HepG2 (cell line): ENCODE measurements around the gene DGCR6L. TPM values are rescaled to one million over a fixed set of nuclear protein-coding genes. Genes with fewer than 3 reads are reported as not detected.

Source experiments
- ATAC-seq: fragments of 200-7000 bp; cut with Tn5 transposase; 3 replicates; pipeline ENCODE4 v1.9.1; 2020; ENCODE audit warnings: mild to moderate bottlenecking, moderate library complexity
- BruUV-seq: library from RNA; stranded (reverse); fragments of 400-500 nt; replicated peaks from 2 replicates; lab custom pipeline; 2021; lab: Mats Ljungman, UMichigan
- CTCF ChIA-PET: fragments of 300-600 bp; formaldehyde crosslinking; extraction: SDS; loops from one replicate; lab custom pipeline; 2021; ENCODE audit warnings: low total read pairs, inconsistent platforms, low intra/inter-chr PET ratio; lab: Yijun Ruan, JAX
- POLR2A ChIA-PET: fragments of 350-600 bp; sonication (Branson Sonifier 250); formaldehyde crosslinking; loops from one replicate; lab custom pipeline; 2020; ENCODE audit warnings: antibody characterized with exemption, inconsistent platforms; lab: Yijun Ruan, JAX
- DNase-seq: peaks from one replicate; pipeline ENCODE4 v3.0.0-alpha.2; 2015; ENCODE audit warnings: low spot score
- FAIRE-seq: peaks from 3 replicates; lab custom pipeline; 2011; peaks lifted over from hg19 to GRCh38; lab: Jason Lieb, UNC
- H2AFZ ChIP-seq: one replicate; pipeline ENCODE4 v1.6.1; 2011; ENCODE audit warnings: low read length, inconsistent platforms
- H3K27ac ChIP-seq: fragments of 300-600 bp; 3 replicates; pipeline ENCODE4 v1.8.0; 2011; ENCODE audit warnings: mixed run types, mild to moderate bottlenecking, mixed read lengths, low read length, inconsistent platforms; ENCODE audit not compliant: insufficient read depth; ENCODE audit errors: extremely low read length
- H3K27me3 ChIP-seq, 2 experiments: fragments of 200-600 bp in 1 of 2; 2 replicates in 1 of 2; 3 replicates in 1 of 2; pipeline versions ENCODE4 v1.6.0 to v1.8.0; 2011; ENCODE audit warnings: low read length in 2 of 2, mild to moderate bottlenecking in 2 of 2, moderate library complexity in 2 of 2, inconsistent platforms in 1 of 2; ENCODE audit not compliant: insufficient read depth in 2 of 2, control insufficient read depth in 1 of 2
- H3K36me3 ChIP-seq, 2 experiments: fragments of 200-600 bp in 1 of 2; replicated peaks in 1 of 2; 2 replicates in 1 of 2; 3 replicates in 1 of 2; pipeline versions ENCODE4 v1.5.1 to v1.8.0; 2011; ENCODE audit warnings: low read length in 2 of 2, inconsistent platforms in 1 of 2; ENCODE audit not compliant: insufficient read depth in 2 of 2, control insufficient read depth in 1 of 2
- H3K4me1 ChIP-seq: 2 replicates; pipeline ENCODE4 v1.5.1; 2012; ENCODE audit warnings: low read length, inconsistent platforms; ENCODE audit not compliant: insufficient read depth
- H3K4me2 ChIP-seq: 2 replicates; pipeline ENCODE4 v1.6.0; 2011; ENCODE audit warnings: low read depth, low read length, inconsistent platforms
- H3K4me3 ChIP-seq, 3 experiments: fragments of 200-600 bp in 1 of 3; sonication (generic), shearing (Covaris generic) in 1 of 3; replicated peaks in 1 of 3; 2 replicates each; pipeline ENCODE4 v1.5.1; 2011 to 2016; ENCODE audit warnings: low read length in 3 of 3, inconsistent platforms in 2 of 3, low read depth in 2 of 3, mild to moderate bottlenecking in 2 of 3, control low read depth in 1 of 3, mixed read lengths in 1 of 3; ENCODE audit not compliant: insufficient read depth in 1 of 3
- H3K79me2 ChIP-seq: one replicate; pipeline ENCODE4 v1.6.1; 2011; ENCODE audit warnings: low read length, inconsistent platforms; ENCODE audit not compliant: insufficient read depth
- H3K9ac ChIP-seq: 2 replicates; pipeline ENCODE4 v1.6.0; 2011; ENCODE audit warnings: mild to moderate bottlenecking, low read depth, low read length, inconsistent platforms; ENCODE audit not compliant: insufficient read depth
- H3K9me3 ChIP-seq: 2 replicates; pipeline ENCODE4 v1.5.1; 2012; ENCODE audit warnings: mild to moderate bottlenecking, low read length
- H4K20me1 ChIP-seq: 2 replicates; pipeline ENCODE4 v1.6.0; 2011; ENCODE audit warnings: inconsistent platforms, mild to moderate bottlenecking, low read length, moderate library complexity; ENCODE audit not compliant: insufficient read depth
- DMAP1 ChIP-seq: IDR thresholded peaks from 2 replicates; pipeline ENCODE4 v1.6.1; 2016
- FOXP4 ChIP-seq: sonication (generic); formaldehyde crosslinking; IDR thresholded peaks from 2 replicates; pipeline ENCODE4 v1.4.0; 2020; ENCODE audit warnings: missing genetic modification reagents
- MYC ChIP-seq: sonication (generic); formaldehyde crosslinking; IDR thresholded peaks from 2 replicates; pipeline ENCODE4 v1.9.0; 2021; ENCODE audit warnings: missing genetic modification reagents, borderline replicate concordance
- RORA ChIP-seq: sonication (generic); formaldehyde crosslinking; IDR thresholded peaks from 2 replicates; pipeline ENCODE4 v1.5.0; 2020; ENCODE audit warnings: mild to moderate bottlenecking, missing genetic modification reagents, moderate library complexity
- TARDBP ChIP-seq: sonication (generic); formaldehyde crosslinking; IDR thresholded peaks from 2 replicates; pipeline ENCODE4 v1.8.0; 2022; ENCODE audit warnings: mild to moderate bottlenecking, missing genetic modification reagents
- ZBTB46 ChIP-seq: sonication (generic); formaldehyde crosslinking; IDR thresholded peaks from 2 replicates; pipeline ENCODE4 v1.4.0; 2020; ENCODE audit warnings: mild to moderate bottlenecking, missing genetic modification reagents, borderline replicate concordance
- ZNF121 ChIP-seq: sonication (generic); formaldehyde crosslinking; IDR thresholded peaks from 2 replicates; pipeline ENCODE4 v1.5.0; 2020; ENCODE audit warnings: mild to moderate bottlenecking, missing genetic modification reagents
- ZNF274 ChIP-seq: sonication (generic); formaldehyde crosslinking; IDR thresholded peaks from 2 replicates; pipeline ENCODE4 v1.5.1; 2020; ENCODE audit warnings: mild to moderate bottlenecking, missing genetic modification reagents
- ZNF576 ChIP-seq: sonication (generic); formaldehyde crosslinking; IDR thresholded peaks from 2 replicates; pipeline ENCODE4 v1.4.0; 2020; ENCODE audit warnings: mild to moderate bottlenecking, missing genetic modification reagents
- ZNF850 ChIP-seq: sonication (generic); formaldehyde crosslinking; conservative IDR thresholded peaks from 2 replicates; pipeline ENCODE4 v1.9.0; 2021; ENCODE audit warnings: mild to moderate bottlenecking, missing genetic modification reagents
- WGBS: methylation state at CpG from one replicate; pipeline ENCODE4 v1.1.6; 2017; ENCODE audit warnings: low lambda C conversion rate; 5-methylcytosine and 5-hydroxymethylcytosine counted together
- in situ Hi-C: cut with HindIII; loops from 2 replicates; pipeline ENCODE4 v1.10.0; 2017; ENCODE audit warnings: low pct_unique_long_range_greater_than_20kb; ENCODE audit not compliant: extremely low pct_ligation_motif_present
- intact Hi-C: fragments of 100-400 bp; cut with micrococcal nuclease; formaldehyde crosslinking; loops from one replicate; pipeline ENCODE4 v1.10.0; 2022; ENCODE audit not compliant: unreplicated experiment
- polyA plus RNA-seq, 8 experiments: library from polyadenylated mRNA; depleted of rRNA in 3 of 8; stranded (reverse) in 7 of 8; unstranded in 1 of 8; fragments of >200 nt; fragmentation: Illumina TruSeq in 4 of 8; extraction: Trizol in 4 of 8; gene quantifications; 2 replicates each; pipeline versions ENCODE4 v1.2.1 to v1.2.3, GENCODE V29; 2011 to 2016; ENCODE audit warnings: low read depth in 4 of 8, missing spikeins in 1 of 8, mixed read lengths in 1 of 8; ENCODE audit not compliant: insufficient read depth in 1 of 8
- total RNA-seq, 5 experiments: library from RNA; depleted of rRNA; stranded (reverse); fragments of >200 nt; fragmentation: Illumina TruSeq; extraction: Trizol; gene quantifications; 2 replicates each; pipeline ENCODE4 v1.2.3, GENCODE V29; 2016; ENCODE audit warnings: low read depth in 1 of 5
- TF ChIP-seq, protein P1 (sequence below), 2 experiments: IDR thresholded peaks; 2 replicates each; pipeline ENCODE4 v1.6.1; 2011 to 2012; ENCODE audit warnings: low read length in 2 of 2, borderline replicate concordance in 1 of 2, low read depth in 1 of 2, mild to moderate bottlenecking in 1 of 2, moderate library complexity in 1 of 2

Gene DGCR6L
- total and polyA plus RNA-seq, 2 of the 13 experiments (the other 11 are each of a cell fraction or from before 2014, with no cell fraction given), result 17.5 to 35.3 TPM

DNA sequence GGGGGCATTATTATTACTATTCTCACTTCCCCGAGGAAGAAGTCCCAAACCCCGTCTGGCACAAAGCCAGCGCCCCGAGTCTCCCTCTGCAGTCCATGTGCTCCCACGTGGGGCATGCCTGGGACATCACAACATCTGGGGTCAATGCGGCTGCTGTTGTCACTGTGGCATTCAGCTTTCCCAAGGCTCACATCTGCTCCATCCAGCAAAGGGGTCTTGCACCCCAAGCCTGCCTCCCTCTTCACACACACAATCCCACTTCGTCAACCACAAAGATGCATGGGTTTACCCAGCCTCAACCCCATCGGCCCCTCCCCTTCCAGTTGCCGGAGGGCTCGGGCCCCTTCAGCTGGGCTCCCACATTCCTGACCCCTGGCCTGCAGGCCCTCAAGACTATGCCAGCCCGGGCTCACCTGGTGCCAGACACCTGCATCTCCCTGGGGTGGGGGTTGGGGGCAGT is 28.2 kb downstream of the DGCR6L start:
- H3K36me3 ChIP-seq, result no peaks in the 10 kb centered on the region
- H3K4me1 ChIP-seq, result no peaks in the 10 kb centered on the region
- no peaks in the 10 kb centered on the region for H4K20me1 ChIP-seq
- no peak for ATAC-seq
- intact Hi-C loops (no loop called here), in situ Hi-C loops (loop anchor here (25.0 kb wide), 1 partner anchor 1329 kb away; no protein-coding TSS in a partner anchor)
- H3K4me2 ChIP-seq, result no peak overlapping the region
- no peak overlapping the region for H3K27ac ChIP-seq
- H3K27me3 ChIP-seq, result peaks cover 8 to 59% of the 10 kb centered on the region in 2 experiments; a peak in 4 of 5 replicates
- H3K4me3 ChIP-seq, result no peak overlapping the region
- ChIA-PET POLR2A (no interaction called here), CTCF (no interaction called here)
- no peaks in the 10 kb centered on the region for H3K79me2 ChIP-seq
- H3K9ac ChIP-seq, result no peak overlapping the region
- H2AFZ ChIP-seq, result no peak overlapping the region
- FAIRE-seq, result no peak
- H3K9me3 ChIP-seq, result no peaks in the 10 kb centered on the region
- no peak for TF ChIP-seq ZNF576 (CRISPR knock-in tag)
- no peak for TF ChIP-seq ZBTB46
- no peak for TF ChIP-seq ZNF121 (CRISPR knock-in tag)
- TF ChIP-seq RORA (CRISPR knock-in tag), result no peak
- BruUV-seq, result no TSS peak
- WGBS, result 27% methylated on average over 7 of the region's 11 CpGs
- DNase-seq, result no peak

- POLR2A ChIA-PET, result no interaction called here
- no peak overlapping the region for H3K9ac ChIP-seq
- TF ChIP-seq TARDBP (CRISPR knock-in tag) (no peak), DMAP1 (no peak), MYC (CRISPR knock-in tag) (no peak), ZNF274 (CRISPR knock-in tag) (no peak), FOXP4 (CRISPR knock-in tag) (no peak), ZNF850 (CRISPR knock-in tag) (no peak)
- TF ChIP-seq, protein P1, sequence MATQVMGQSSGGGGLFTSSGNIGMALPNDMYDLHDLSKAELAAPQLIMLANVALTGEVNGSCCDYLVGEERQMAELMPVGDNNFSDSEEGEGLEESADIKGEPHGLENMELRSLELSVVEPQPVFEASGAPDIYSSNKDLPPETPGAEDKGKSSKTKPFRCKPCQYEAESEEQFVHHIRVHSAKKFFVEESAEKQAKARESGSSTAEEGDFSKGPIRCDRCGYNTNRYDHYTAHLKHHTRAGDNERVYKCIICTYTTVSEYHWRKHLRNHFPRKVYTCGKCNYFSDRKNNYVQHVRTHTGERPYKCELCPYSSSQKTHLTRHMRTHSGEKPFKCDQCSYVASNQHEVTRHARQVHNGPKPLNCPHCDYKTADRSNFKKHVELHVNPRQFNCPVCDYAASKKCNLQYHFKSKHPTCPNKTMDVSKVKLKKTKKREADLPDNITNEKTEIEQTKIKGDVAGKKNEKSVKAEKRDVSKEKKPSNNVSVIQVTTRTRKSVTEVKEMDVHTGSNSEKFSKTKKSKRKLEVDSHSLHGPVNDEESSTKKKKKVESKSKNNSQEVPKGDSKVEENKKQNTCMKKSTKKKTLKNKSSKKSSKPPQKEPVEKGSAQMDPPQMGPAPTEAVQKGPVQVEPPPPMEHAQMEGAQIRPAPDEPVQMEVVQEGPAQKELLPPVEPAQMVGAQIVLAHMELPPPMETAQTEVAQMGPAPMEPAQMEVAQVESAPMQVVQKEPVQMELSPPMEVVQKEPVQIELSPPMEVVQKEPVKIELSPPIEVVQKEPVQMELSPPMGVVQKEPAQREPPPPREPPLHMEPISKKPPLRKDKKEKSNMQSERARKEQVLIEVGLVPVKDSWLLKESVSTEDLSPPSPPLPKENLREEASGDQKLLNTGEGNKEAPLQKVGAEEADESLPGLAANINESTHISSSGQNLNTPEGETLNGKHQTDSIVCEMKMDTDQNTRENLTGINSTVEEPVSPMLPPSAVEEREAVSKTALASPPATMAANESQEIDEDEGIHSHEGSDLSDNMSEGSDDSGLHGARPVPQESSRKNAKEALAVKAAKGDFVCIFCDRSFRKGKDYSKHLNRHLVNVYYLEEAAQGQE (IDR thresholded peaks at IDR 0.05; ENCODE audit: borderline replicate concordance in 1 of 2, low read depth in 1 of 2, low read length in 2 of 2), result no peak
Observed at GRCh38 chr22:20291249-20291586, 28.6 kb downstream of the DGCR6L start.

More at GRCh38 chr22:20291249-20291586, 28.6 kb downstream of the DGCR6L start:
- Histone ChIP-seq H3K79me2 (no peaks in the 10 kb centered on the region), H3K27me3 (peaks cover 8 to 55% of the 10 kb centered on the region in 2 experiments; a peak in 4 of 5 replicates), H4K20me1 (no peaks in the 10 kb centered on the region), H3K4me3 (no peak overlapping the region), H3K4me1 (no peaks in the 10 kb centered on the region), H3K27ac (no peak overlapping the region), H3K9me3 (no peaks in the 10 kb centered on the region), H3K36me3 (no peaks in the 10 kb centered on the region), H3K4me2 (no peak overlapping the region), H2AFZ (no peak overlapping the region)
- no peak for ATAC-seq
- no CpG with 5 or more reads among the region's 5 CpGs for WGBS
- no peak for FAIRE-seq
- CTCF ChIA-PET, result no interaction called here
- in situ Hi-C loops (loop anchor here (25.0 kb wide), 1 partner anchor 1329 kb away; no protein-coding TSS in a partner anchor), intact Hi-C loops (no loop called here)
- BruUV-seq, result no TSS peak
- no peak for DNase-seq
